Fibroblast of pulmonary artery (primary cell): ENCODE measurements around the gene A4GALT.
A peak's percentile ranks its signal among the peaks of the same experiment; 100 is the strongest.
"Not testable (repeated sequence)": the region's sequence is repeated elsewhere in the genome, so short reads cannot be mapped to it uniquely, and the experiment has no call there.

ENCODE experiments used
- DNase-seq: peaks from one replicate; pipeline ENCODE4 v3.0.0-alpha.2; 2010; ENCODE audit warnings: low read depth
- H3K4me3 ChIP-seq: replicated peaks from 2 replicates; pipeline ENCODE4 v1.5.1; 2011; ENCODE audit warnings: low read depth, mild to moderate bottlenecking, control low read depth, low read length, moderate library complexity
- CTCF ChIP-seq: IDR thresholded peaks from 2 replicates; pipeline ENCODE4 v1.5.1; 2011; ENCODE audit warnings: mild to moderate bottlenecking, control low read depth, low read length, inconsistent platforms; ENCODE audit errors: missing control alignments

Gene A4GALT

GRCh38 chr22:42682113-42682851 lies 38.4 kb downstream of the A4GALT start:
- H3K4me3 ChIP-seq: no peak overlapping the region
- no peak for DNase-seq
- no peak for TF ChIP-seq CTCF

GRCh38 chr22:42680648-42681047 lies 40.0 kb downstream of the A4GALT start:
- H3K4me3 ChIP-seq: no peak overlapping the region
- peak; percentile 94 for DNase-seq
- TF ChIP-seq CTCF: no peak

- no peak for TF ChIP-seq CTCF
- H3K4me3 ChIP-seq: no peak overlapping the region
- DNase-seq: no peak
Observed at GRCh38 chr22:42679691-42680090, 41.0 kb downstream of the A4GALT start.

- DNase-seq: no peak
- no peak for TF ChIP-seq CTCF
- H3K4me3 ChIP-seq: no peak overlapping the region
Observed at GRCh38 chr22:42678894-42679293, 41.8 kb downstream of the A4GALT start.

- DNase-seq, H3K4me3 ChIP-seq: not testable (repeated sequence)
Observed at GRCh38 chr22:42677936-42678335, 42.7 kb downstream of the A4GALT start.

GRCh38 chr22:42676059-42676607 lies 44.5 kb downstream of the A4GALT start:
- DNase-seq: peak; percentile 78
- H3K4me3 ChIP-seq: no peak overlapping the region
- TF ChIP-seq CTCF: no peak

- TF ChIP-seq CTCF: no peak
- DNase-seq: peak; percentile 69
- H3K4me3 ChIP-seq: no peak overlapping the region
Observed at GRCh38 chr22:42673898-42674401, 46.7 kb downstream of the A4GALT start.

- DNase-seq, H3K4me3 ChIP-seq: not testable (repeated sequence)
Observed at GRCh38 chr22:42673071-42673470, 47.6 kb downstream of the A4GALT start.
